NCI-H1417 (cell line): Measurements from ENCODE around the gene SLAMF6.

Experiments used
- DNase-seq, 3 experiments: peaks; one replicate each; lab custom pipeline; 2025; lab: John Stamatoyannopoulos, UW

SLAMF6 gene

GRCh38 chr1:160467576-160467975 lies 55.5 kb downstream of the SLAMF6 start:
- no peak for DNase-seq

DNA sequence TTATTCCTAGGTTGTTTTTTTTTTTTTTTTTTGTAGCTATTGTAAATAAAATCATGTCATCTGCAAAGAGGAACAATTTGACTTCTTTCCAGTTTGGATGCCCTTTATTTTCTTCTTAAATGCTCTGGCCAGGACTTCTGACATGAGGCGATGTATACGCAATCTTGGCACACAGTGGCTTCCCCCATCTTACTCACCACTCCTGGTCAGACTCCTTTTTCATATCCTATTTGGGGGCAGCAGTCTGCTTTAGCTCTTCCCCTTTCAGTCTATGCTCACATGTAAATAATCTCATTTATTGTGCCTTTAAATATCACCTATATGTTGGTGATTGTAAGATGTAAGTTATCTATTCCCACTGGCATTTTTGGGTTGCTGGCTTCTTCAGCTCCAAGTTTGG lies 56.1 kb downstream of the SLAMF6 start:
- DNase-seq, result no peak

DNA sequence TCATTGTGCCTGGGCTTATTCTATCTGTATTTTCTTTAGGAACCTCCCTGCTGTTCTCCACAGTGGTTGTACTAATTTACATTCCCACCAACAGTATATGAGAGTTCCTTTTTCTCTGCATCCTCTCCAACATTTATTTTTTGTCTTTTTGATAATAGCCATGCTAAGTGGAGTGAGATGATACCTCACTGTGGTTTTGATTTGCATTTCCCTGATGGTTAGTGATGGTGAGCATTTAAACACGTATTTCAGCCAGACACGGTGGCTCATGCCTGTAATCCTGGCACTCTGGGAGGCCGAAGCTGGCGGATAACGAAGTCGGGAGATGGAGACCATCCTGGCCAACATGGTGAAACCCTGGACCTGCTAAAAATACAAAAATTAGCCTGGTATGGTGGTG lies 57.9 kb downstream of the SLAMF6 start:
- DNase-seq, result no peak

DNA sequence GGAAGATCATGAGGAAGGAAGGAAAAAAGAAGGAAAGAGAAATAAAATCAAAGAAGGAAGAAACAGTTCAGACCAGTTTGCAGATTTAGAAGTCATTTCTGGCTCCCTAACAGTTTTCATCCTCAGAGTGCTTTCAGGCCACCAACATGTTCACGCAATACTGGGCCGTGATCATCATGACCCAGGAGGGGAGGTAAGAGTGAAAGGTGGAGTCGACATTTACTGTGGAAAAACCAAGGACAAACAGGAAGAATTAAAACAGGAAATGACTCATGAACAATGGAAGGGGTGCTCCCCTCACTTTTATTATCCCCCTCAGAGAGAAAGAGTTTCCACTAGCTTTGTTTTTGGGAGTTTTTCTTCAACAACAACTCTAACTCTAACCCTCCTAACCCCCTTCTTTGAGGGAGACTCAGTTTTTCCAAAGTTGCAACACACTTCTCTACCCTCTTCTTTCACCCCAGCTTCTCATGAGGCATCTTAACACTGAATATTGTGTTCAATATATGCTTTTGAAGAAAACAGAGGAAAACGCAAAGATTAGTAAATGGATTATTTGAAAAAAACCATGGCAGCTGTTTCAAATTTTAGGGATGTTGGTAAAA lies 62.3 kb downstream of the SLAMF6 start:
- DNase-seq, result no peak

DNA sequence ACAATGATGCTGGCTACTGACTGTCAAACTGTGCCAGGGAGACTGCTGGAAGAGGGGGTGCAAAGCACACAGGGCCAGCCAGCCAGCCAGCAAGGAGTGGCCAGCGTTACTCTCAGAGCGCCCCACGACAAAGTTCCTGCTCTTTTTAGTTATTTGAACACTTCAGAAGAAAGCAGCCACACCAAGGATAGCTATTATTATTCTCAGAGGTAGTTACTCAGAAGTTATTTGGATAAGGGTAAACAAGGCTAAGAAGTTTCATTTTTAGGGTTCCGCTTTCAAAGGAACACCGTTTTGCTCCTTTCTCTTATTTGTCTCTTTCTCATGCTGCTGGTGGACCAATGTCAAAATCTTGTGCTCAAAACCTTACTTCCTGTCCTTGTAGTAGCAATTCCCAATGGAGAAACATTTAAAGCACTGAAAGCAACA lies 62.8 kb downstream of the SLAMF6 start:
- DNase-seq, result no peak

- no peak for DNase-seq
Measured at GRCh38 chr1:160459687-160460086, 63.4 kb downstream of the SLAMF6 start.

GRCh38 chr1:160459056-160459455 lies 64.0 kb downstream of the SLAMF6 start:
- DNase-seq, result no peak

DNA sequence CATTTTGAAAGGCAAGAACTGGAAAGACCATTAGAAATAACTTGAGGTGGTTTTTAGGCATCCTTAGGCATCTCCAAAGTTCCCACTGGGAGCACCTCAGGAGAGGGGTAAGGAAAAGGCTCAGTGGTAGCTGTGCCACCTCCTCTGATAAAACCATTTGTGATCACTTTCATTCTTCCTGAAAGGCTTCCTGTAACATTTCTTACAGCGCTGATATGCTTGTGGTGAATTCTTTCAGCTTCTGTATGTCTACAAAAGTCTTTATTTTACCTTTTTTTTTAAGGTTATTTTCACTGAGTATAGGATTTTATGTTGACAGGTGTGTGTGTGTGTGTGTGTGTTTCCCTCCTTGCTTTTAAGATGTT lies 67.9 kb downstream of the SLAMF6 start:
- DNase-seq, result no peak

GRCh38 chr1:160454371-160455152 lies 68.5 kb downstream of the SLAMF6 start:
- DNase-seq, result no peak

DNA sequence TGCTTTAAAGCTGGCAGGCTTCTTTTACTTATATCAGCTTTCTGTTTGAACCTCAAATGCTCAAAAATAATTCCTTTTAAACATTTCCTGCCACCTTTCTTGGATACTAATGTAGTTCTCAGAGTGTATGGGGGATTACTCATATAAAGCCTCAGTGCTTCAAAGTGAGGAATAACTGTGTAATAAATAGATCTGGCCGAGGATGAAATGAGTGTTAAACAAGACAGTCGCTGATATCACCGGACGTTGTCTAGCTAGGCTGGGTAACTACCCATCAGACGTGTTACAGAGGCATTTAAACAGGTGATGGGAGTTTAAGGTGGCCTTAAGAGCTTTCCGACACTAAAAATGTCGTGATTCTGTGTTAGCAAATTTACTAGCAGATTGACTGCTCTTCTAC lies 69.6 kb downstream of the SLAMF6 start:
- no peak for DNase-seq

- DNase-seq, result no peak
Measured at GRCh38 chr1:160451859-160452232, 71.2 kb downstream of the SLAMF6 start.

- DNase-seq, result no peak
Measured at GRCh38 chr1:160451119-160451858, 71.8 kb downstream of the SLAMF6 start.

DNA sequence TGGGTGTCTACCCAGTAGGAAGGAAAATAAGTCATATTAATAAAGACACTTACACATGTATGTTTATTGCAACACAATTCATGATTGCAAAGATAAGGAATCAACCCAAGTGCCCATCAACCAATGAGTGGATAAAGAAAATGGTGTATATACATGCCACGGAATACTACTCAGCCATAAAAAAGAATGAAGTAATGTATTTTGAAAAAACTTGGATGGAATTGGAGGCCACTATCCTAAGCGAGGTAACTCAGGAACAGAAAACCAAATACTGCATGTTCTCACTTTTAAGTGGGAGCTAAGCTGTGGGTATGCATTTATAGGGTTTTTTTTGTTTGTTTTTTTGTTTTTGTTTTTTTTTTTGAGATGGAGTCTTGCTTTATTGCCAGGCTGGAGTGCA lies 73.6 kb downstream of the SLAMF6 start:
- DNase-seq, result no peak

DNA sequence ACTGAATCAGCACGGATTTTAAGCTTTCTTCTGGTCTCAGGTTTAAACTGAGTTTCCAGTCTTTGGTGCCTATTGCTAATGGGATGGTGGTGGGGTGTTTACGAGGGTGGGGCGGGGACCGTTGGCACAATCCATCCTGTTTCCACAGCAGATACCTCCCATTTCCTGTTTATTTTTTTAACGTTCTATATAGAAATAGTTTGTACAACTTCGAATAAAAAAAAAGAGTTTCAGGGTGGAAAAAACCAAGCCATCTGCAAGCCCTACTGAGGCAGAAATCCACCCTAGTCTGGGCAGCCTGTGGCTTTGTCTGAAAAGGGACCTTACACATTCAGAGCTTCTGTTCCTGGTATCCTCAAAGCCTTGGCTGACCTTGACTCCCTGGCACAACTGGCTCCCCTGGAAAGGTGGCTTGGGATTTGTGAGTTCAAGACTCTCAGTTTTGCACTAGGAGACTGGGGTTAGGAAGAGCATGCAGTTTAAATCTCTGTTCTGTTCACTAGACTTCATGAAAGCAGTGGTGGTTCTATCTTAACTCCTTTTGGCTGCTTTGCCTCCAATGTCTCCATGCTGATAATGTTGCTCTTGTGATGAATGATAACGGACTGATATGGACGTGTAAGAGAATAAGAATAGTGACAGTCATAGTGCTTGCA lies 76.0 kb downstream of the SLAMF6 start:
- no peak for DNase-seq

DNA sequence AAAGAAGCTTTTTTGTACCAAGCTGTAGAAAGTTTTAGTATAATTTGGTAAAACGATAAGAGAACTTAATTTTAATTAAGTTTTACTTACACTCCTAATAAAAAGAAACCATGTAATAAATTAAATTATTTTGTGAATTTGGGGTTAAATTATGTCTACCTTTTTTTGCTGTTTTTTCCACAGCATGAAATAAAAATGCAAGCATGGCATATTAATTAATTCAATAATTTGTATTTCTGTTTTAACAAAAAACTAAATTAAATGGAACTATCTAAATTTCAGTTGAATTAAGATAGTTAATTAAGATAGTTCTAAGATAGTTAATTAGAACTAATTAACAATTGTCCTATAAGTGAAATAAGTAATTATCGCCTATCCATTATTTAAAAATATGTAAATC lies 83.3 kb downstream of the SLAMF6 start:
- no peak for DNase-seq

- no peak for DNase-seq
Measured at GRCh38 chr1:160438935-160439334, 84.1 kb downstream of the SLAMF6 start.

GRCh38 chr1:160438317-160438918 lies 84.6 kb downstream of the SLAMF6 start:
- no peak for DNase-seq

GRCh38 chr1:160437432-160438316 lies 85.4 kb downstream of the SLAMF6 start:
- no peak for DNase-seq

GRCh38 chr1:160436966-160437365 lies 86.1 kb downstream of the SLAMF6 start:
- no peak for DNase-seq
